Heart right ventricle (tissue), 16 donors: Measurements from ENCODE around the gene NAA10. TPM values are rescaled to one million over a fixed set of nuclear protein-coding genes. Genes with fewer than 3 reads are reported as not detected.

Experiments
- ATAC-seq, 8 donors: fragments of 200-7000 bp; cut with Tn5 transposase; one replicate each; pipeline ENCODE4 v1.9.1; 2020; ENCODE audit warnings: mild to moderate bottlenecking in 8 of 8, moderate library complexity in 8 of 8, moderate number of reproducible peaks in 1 of 8
- DNase-seq, 2 donors: peaks; one replicate each; pipeline ENCODE4 v3.0.0-alpha.2; 2020
- H3K27ac ChIP-seq, 10 donors: fragments of 200-600 bp; sonication (generic) in 2 of 10; one replicate each; pipeline versions ENCODE4 v1.5.0 to v1.8.0; 2020 to 2022; ENCODE audit warnings: mild to moderate bottlenecking in 3 of 10
- H3K27me3 ChIP-seq, 7 donors: fragments of 200-600 bp; one replicate each; pipeline ENCODE4 v1.8.0; 2021 to 2022; ENCODE audit warnings: mild to moderate bottlenecking in 2 of 7
- H3K36me3 ChIP-seq, 9 donors: fragments of 200-600 bp; sonication (generic) in 1 of 9; one replicate each; pipeline versions ENCODE4 v1.5.0 to v1.8.0; 2020 to 2022; ENCODE audit warnings: mild to moderate bottlenecking in 2 of 9
- H3K4me1 ChIP-seq, 9 donors: fragments of 200-600 bp; sonication (generic) in 1 of 9; one replicate each; pipeline versions ENCODE4 v1.5.0 to v1.8.0; 2020 to 2022; ENCODE audit warnings: mild to moderate bottlenecking in 4 of 9
- H3K4me3 ChIP-seq, 10 donors: fragments of 200-600 bp; sonication (generic) in 2 of 10; one replicate each; pipeline versions ENCODE4 v1.5.0 to v1.8.0; 2020 to 2022; ENCODE audit warnings: mild to moderate bottlenecking in 7 of 10, moderate library complexity in 2 of 10
- H3K9me3 ChIP-seq, 11 donors: fragments of 200-600 bp in 10 of 11; sonication (generic) in 2 of 11; one replicate each; pipeline versions ENCODE4 v1.5.0 to v1.8.0; 2013 to 2022; ENCODE audit warnings: mild to moderate bottlenecking in 2 of 11, control low read depth in 1 of 11, moderate library complexity in 1 of 11
- CTCF ChIP-seq, 9 donors: fragments of 200-600 bp; sonication (generic) in 2 of 9; IDR thresholded peaks; one replicate each; pipeline versions ENCODE4 v1.5.0 to v1.8.0; 2021 to 2022; ENCODE audit warnings: antibody characterized with exemption in 9 of 9, mild to moderate bottlenecking in 5 of 9, moderate library complexity in 1 of 9
- WGBS, 2 donors: extraction: QIAGEN DNeasy Blood & Tissue Kit; methylation state at CpG; one replicate each; pipeline ENCODE4 v1.1.7; 2013; ENCODE audit warnings: inconsistent platforms in 1 of 2; 5-methylcytosine and 5-hydroxymethylcytosine counted together
- intact Hi-C, 10 donors: fragments of 100-400 bp; cut with DNase I; formaldehyde crosslinking; loops; one replicate each; pipeline versions ENCODE4 v1.11.1 to v1.14.2; 2022
- polyA plus RNA-seq, 2 donors: library from polyadenylated mRNA; stranded (reverse); fragments of 200-250 nt; gene quantifications; one replicate each; pipeline ENCODE4 v1.2.3, GENCODE V29; 2013
- total RNA-seq, 10 donors: library from RNA; stranded (reverse); fragmentation: NEBNext Ultra II Directional in 3 of 10; extraction: Animal tissue kit (Norgen Biotek cat#: 25700) in 3 of 10; gene quantifications; one replicate each; pipeline versions ENCODE4 v1.2.1 to v1.2.4, GENCODE V29; 2021 to 2023
- donor health status: Arrhythmogenic right ventricular cardiomyopathy.
- donor health status: ischemic (EF 13 %, LVEDD 7.1; RV severe dilation, severe dysfunction).
- donor health status: healthy with polysubstance abuse.
- donor health status: DM: no; HTN: yes; CAD: no.
- donor health status: DM: no; HTN: no; CAD: no.
- donor health status: ischemic (EF 25% LVEDD 6.9; RV normal size, moderate dysfunction).
- donor health status: ischemic (EF 25% LVEDD 5.7; RV mildly dilated, moderate dysfunction).
- donor health status: healthy.
- donor health status: DM: yes; HTN: yes; CAD: no.
- donor health status: Ischemic cardiomyopathy.
- donor health status: ischemic (EF 35%, LVEDD 5.7; RV mildly dilated, moderate dysfunction).
- donor health status: nonischemic (EF 11% LVEDD 7.7; RV severe dilation, severe dysfunction).
- donor health status: DM: yes; HTN: yes; CAD: no.
- donor health status: PGD.
- donor health status: ischemic (EF 29% LVEDD 5.4; RV normal size, mild dysfunction).
- donor health status: nonischemic (EF 23%, LVEDD 6.1; RV moderate dilation, normal function).

NAA10 gene
- total and polyA plus RNA-seq, 12 donors: 46.9 to 228 (median 62.2) TPM

GRCh38 chrX:153913211-153913610 lies 21.6 kb downstream of the NAA10 start:
- DNase-seq: no peak
- Histone ChIP-seq H3K4me1 (no peaks in the 10 kb centered on the region), H3K9me3 (no peaks in the 10 kb centered on the region), H3K27ac (no peak overlapping the region), H3K36me3 (peaks cover 0 to 79% (median 0%) of the 10 kb centered on the region in 9 donors), H3K4me3 (no peak overlapping the region), H3K27me3 (peaks cover 0 to 72% (median 0%) of the 10 kb centered on the region in 7 donors)
- no peak for ATAC-seq
- intact Hi-C loops: no loop called here
- no peak for TF ChIP-seq CTCF (IDR thresholded peaks at IDR 0.05)
- WGBS, 2 donors: 79 to 81% methylated on average over 9 to 16 of the region's 17 CpGs

DNA sequence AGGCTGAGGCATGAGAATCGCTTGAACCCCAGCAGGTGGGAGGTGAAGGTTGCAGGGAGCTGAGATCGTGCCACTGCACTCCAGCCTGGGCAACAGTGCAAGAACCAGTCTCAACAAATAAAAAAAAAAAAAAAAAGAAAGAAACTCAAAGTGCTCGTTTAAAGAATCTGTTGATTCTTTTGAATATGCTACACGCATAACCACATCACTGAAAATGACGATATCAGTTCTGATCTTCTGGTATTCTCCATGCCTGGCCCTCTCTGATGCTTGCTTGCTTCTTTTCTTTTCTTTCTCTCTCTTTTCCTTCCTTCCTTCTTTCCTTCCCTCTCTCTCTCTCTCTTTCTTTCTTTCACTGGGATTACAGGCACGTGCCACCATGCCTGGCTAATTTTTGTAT lies 23.0 kb downstream of the NAA10 start:
- DNase-seq (no peak), ATAC-seq (no peak)
- no peaks in the 10 kb centered on the region for H3K4me1 ChIP-seq
- intact Hi-C loops: no loop called here
- no peak overlapping the region for H3K4me3 ChIP-seq
- H3K27me3 ChIP-seq: peaks cover 0 to 68% (median 0%) of the 10 kb centered on the region in 7 donors
- WGBS, 2 donors: 91 to 95% methylated on average over 6 of the region's 6 CpGs
- H3K27ac ChIP-seq: no peak overlapping the region
- TF ChIP-seq CTCF (IDR thresholded peaks at IDR 0.05): no peak
- H3K36me3 ChIP-seq: peaks cover 0 to 75% (median 0%) of the 10 kb centered on the region in 9 donors
- H3K9me3 ChIP-seq: no peaks in the 10 kb centered on the region

DNA sequence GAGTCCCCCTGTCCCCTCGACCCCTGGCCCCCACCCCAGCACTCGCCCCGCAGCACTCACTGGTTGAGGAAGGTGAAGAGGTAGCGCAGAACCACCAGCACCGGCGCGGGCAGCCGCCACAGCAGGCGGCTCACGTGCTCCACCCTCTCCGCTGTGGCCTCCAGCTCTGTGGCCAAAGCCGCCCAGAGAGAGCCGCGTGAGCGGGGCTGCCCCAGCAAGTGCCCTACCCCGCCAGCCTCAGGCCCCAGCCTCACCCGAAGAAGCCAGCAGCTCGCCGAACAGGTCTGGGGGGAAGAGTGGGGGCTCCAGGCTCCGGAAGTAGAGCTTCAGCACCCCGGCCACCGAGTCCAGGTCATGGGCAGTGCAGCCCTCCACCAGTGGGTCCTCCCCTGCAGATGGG lies 24.4 kb downstream of the NAA10 start:
- DNase-seq (no peak), ATAC-seq (no peak)
- 97 to 100% methylated on average over 6 to 21 of the region's 22 CpGs for WGBS, 2 donors
- Histone ChIP-seq H3K36me3 (peaks cover 0 to 63% (median 0%) of the 10 kb centered on the region in 9 donors), H3K4me1 (peaks cover 0 to 3% (median 0%) of the 10 kb centered on the region in 9 donors), H3K27ac (no peak overlapping the region), H3K9me3 (no peaks in the 10 kb centered on the region), H3K27me3 (peaks cover 0 to 62% (median 0%) of the 10 kb centered on the region in 7 donors), H3K4me3 (no peak overlapping the region)
- intact Hi-C loops: no loop called here
- TF ChIP-seq CTCF (IDR thresholded peaks at IDR 0.05): no peak

DNA sequence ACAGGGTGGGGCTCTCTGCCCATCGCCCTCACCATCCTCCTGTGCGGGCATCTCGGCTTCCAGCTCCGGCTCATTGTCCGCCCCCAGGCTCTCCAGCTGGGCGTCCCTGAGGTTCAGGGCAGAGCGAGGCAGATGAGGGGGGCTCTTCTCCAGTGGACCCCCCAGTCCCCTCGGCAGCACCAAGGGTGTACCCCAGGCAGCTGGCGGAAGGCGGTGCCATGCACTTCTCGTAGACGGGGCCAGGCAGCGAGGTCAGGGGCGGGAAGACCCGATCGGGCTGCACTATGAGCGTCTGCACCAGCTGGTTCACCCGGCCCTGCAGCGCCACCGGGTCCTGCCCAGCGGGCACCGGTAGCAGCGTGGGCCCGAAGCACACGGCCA lies 24.9 kb downstream of the NAA10 start:
- peaks cover 0 to 65% (median 0%) of the 10 kb centered on the region in 7 donors for H3K27me3 ChIP-seq
- H3K27ac ChIP-seq: no peak overlapping the region
- peaks cover 0 to 3% (median 0%) of the 10 kb centered on the region in 9 donors for H3K4me1 ChIP-seq
- intact Hi-C loops: no loop called here
- WGBS, 2 donors: 96 to 97% methylated on average over 4 to 25 of the region's 25 CpGs
- peaks cover 0 to 61% (median 0%) of the 10 kb centered on the region in 9 donors for H3K36me3 ChIP-seq
- ATAC-seq: no peak
- H3K9me3 ChIP-seq: no peaks in the 10 kb centered on the region
- DNase-seq: no peak
- H3K4me3 ChIP-seq: no peak overlapping the region
- no peak for TF ChIP-seq CTCF (IDR thresholded peaks at IDR 0.05)
